ENCODE results near the gene ZNF709. TPM values are rescaled to one million over a fixed set of nuclear protein-coding genes. Genes with fewer than 3 reads are reported as not detected.

The ZNF709 gene
- total RNA-seq, 2 experiments from 2014 or later: 4.6 to 5.3 TPM

DNA sequence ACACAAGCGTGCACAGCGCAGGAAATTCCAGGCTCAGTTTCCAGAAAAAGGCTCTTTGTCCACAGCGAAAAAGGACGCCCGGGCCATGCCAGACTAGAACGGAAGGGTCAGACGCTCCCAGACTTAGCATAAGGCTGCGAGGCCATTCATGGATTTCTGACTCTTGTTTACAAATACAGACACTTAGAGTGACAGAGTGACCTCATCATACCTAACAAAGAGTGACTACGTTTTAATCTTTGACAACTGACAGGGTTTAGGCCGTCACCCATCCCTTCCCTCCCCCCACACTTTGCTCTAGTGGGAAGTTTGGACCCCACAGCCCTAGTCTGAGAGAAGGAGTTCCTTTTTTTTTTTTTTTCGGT, 418 bp upstream of the ZNF709 start:
- Histone ChIP-seq H4K20me1 (ENCODE audit: insufficient read depth, low read length) (no peaks in the 10 kb centered on the region), H3K27ac (ENCODE audit: low read depth, low read length, poor library complexity, severe bottlenecking) (no peak overlapping the region), H2AFZ (ENCODE audit: low read length) (peak overlapping the region; percentile 92), H3K9me3 (ENCODE audit: low read length) (no peaks in the 10 kb centered on the region), H3K79me2 (ENCODE audit: insufficient read depth, low read depth, low read length) (peaks cover 18% of the 10 kb centered on the region; the same call in 1 of the 2 replicates), H3K36me3 (ENCODE audit: insufficient read depth, low read length) (no peaks in the 10 kb centered on the region), H3K9me2 (ENCODE audit: insufficient read depth, low read length) (no peaks in the 10 kb centered on the region), H3K4me1 (ENCODE audit: insufficient read depth, low read length, poor library complexity, severe bottlenecking) (peaks cover 40% of the 10 kb centered on the region), H3K4me2 (ENCODE audit: low read length) (peak overlapping the region; percentile 91), H3K4me3 (ENCODE audit: low read depth, low read length, poor library complexity, severe bottlenecking) (peak overlapping the region; percentile 90)
- TF ChIP-seq EZH2phosphoT487 (IDR thresholded peaks at IDR 0.05; ENCODE audit: borderline replicate concordance, low read depth, low read length): no peak
- TF ChIP-seq CTCF (conservative IDR thresholded peaks at IDR 0.05; ENCODE audit: low read length): no peak
- DNase-seq (ENCODE audit: low spot score): no peak
- POLR2A ChIA-PET: interaction anchor here (0.6 to 1.2 kb wide), 2 partner anchors 37 to 89 kb away, joined by 3 read pairs; no protein-coding TSS in a partner anchor
- no TSS peak for BruUV-seq (replicated peaks)
- intact Hi-C loops (cut with micrococcal nuclease; ENCODE audit: unreplicated experiment): no loop called here
- CTCF ChIA-PET (ENCODE audit: unreplicated experiment): no interaction called here

GRCh38 chr19:12484011-12484370, 625 bp downstream of the ZNF709 start:
- ChIA-PET POLR2A (interaction anchor here (1.2 kb wide), 1 partner anchor 90 kb away, joined by 3 read pairs; no protein-coding TSS in a partner anchor), CTCF (ENCODE audit: unreplicated experiment) (interaction anchor here (0.8 kb wide), 1 partner anchor 12 kb away, joined by 3 read pairs; no protein-coding TSS in a partner anchor)
- Histone ChIP-seq H3K4me1 (ENCODE audit: insufficient read depth, low read length, poor library complexity, severe bottlenecking) (peaks cover 42% of the 10 kb centered on the region), H3K9me3 (ENCODE audit: low read length) (no peaks in the 10 kb centered on the region), H3K9me2 (ENCODE audit: insufficient read depth, low read length) (no peaks in the 10 kb centered on the region), H2AFZ (ENCODE audit: low read length) (peak overlapping the region; percentile 92), H4K20me1 (ENCODE audit: insufficient read depth, low read length) (no peaks in the 10 kb centered on the region), H3K79me2 (ENCODE audit: insufficient read depth, low read depth, low read length) (peaks cover 18% of the 10 kb centered on the region; the same call in 1 of the 2 replicates), H3K36me3 (ENCODE audit: insufficient read depth, low read length) (no peaks in the 10 kb centered on the region), H3K4me2 (ENCODE audit: low read length) (peak overlapping the region; percentile 91), H3K27ac (ENCODE audit: low read depth, low read length, poor library complexity, severe bottlenecking) (no peak overlapping the region), H3K4me3 (ENCODE audit: low read depth, low read length, poor library complexity, severe bottlenecking) (peak overlapping the region; percentile 90)
- BruUV-seq (replicated peaks): no TSS peak
- TF ChIP-seq EZH2phosphoT487 (IDR thresholded peaks at IDR 0.05; ENCODE audit: borderline replicate concordance, low read depth, low read length): no peak
- no peak for TF ChIP-seq CTCF (conservative IDR thresholded peaks at IDR 0.05; ENCODE audit: low read length)
- intact Hi-C loops (cut with micrococcal nuclease; ENCODE audit: unreplicated experiment): no loop called here
- no peak for DNase-seq (ENCODE audit: low spot score)

GRCh38 chr19:12482509-12482886, 2.1 kb downstream of the ZNF709 start:
- peak overlapping the region; percentile 66 for H3K4me2 ChIP-seq (ENCODE audit: low read length)
- CTCF ChIA-PET (ENCODE audit: unreplicated experiment): no interaction called here
- intact Hi-C loops (cut with micrococcal nuclease; ENCODE audit: unreplicated experiment): no loop called here

More at GRCh38 chr19:12482509-12482886, 2.1 kb downstream of the ZNF709 start:
- POLR2A ChIA-PET: interaction anchor here (0.6 to 0.8 kb wide), 2 partner anchors 150 to 175 kb away, joined by 3 to 5 read pairs; no protein-coding TSS in a partner anchor
- peak; percentile 50 for DNase-seq (ENCODE audit: low spot score)
- Histone ChIP-seq H3K4me1 (ENCODE audit: insufficient read depth, low read length, poor library complexity, severe bottlenecking) (peaks cover 52% of the 10 kb centered on the region), H3K36me3 (ENCODE audit: insufficient read depth, low read length) (no peaks in the 10 kb centered on the region), H4K20me1 (ENCODE audit: insufficient read depth, low read length) (no peaks in the 10 kb centered on the region), H3K79me2 (ENCODE audit: insufficient read depth, low read depth, low read length) (peaks cover 18% of the 10 kb centered on the region; the same call in 1 of the 2 replicates), H2AFZ (ENCODE audit: low read length) (no peak overlapping the region), H3K9me3 (ENCODE audit: low read length) (no peaks in the 10 kb centered on the region), H3K9me2 (ENCODE audit: insufficient read depth, low read length) (no peaks in the 10 kb centered on the region), H3K4me3 (ENCODE audit: low read depth, low read length, poor library complexity, severe bottlenecking) (peak overlapping the region; percentile 50), H3K27ac (ENCODE audit: low read depth, low read length, poor library complexity, severe bottlenecking) (peak overlapping the region; percentile 20)
- TF ChIP-seq CTCF (conservative IDR thresholded peaks at IDR 0.05; ENCODE audit: low read length) (no peak), EZH2phosphoT487 (IDR thresholded peaks at IDR 0.05; ENCODE audit: borderline replicate concordance, low read depth, low read length) (no peak)
- BruUV-seq (replicated peaks): no TSS peak

All from OCI-LY7 (cell line).